ENCODE results near the gene PPARA. TPM values are rescaled to one million over a fixed set of nuclear protein-coding genes. Genes with fewer than 3 reads are reported as not detected.

The PPARA gene
- polyA plus RNA-seq, 1 of the 3 experiments (the other 2 are of a cell fraction) = 4.5 TPM

DNA sequence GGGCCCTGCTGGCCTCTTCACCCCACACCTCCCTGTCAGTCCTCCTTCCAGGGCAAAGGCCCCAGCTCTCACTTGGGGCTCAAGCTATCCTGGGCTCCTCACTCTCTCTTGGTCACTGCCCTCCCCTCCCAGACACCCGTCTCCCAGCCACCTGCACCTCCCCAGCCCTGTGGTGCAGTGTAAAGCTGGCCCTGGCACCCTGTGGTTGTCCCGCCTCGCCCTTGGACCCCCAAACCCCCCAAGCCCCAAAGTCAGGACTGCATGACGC, 16.8 kb upstream of the PPARA start:
- Histone ChIP-seq H4K20me1 (ENCODE audit: insufficient read depth) (no peaks in the 10 kb centered on the region), H3K4me3 (ENCODE audit: low read depth in 2 of 2, low read length in 1 of 2) (no peak overlapping the region), H2AFZ (ENCODE audit: low read depth) (no peak overlapping the region), H3F3A (replicated peaks; ENCODE audit: insufficient read depth) (no peaks in the 10 kb centered on the region), H3K9ac (no peak overlapping the region), H3K36me3 (replicated peaks in 1 of 2; ENCODE audit: control insufficient read depth in 1 of 2, insufficient read depth in 2 of 2, low read length in 1 of 2) (no peaks in the 10 kb centered on the region), H3K27me3 (ENCODE audit: insufficient read depth) (no peaks in the 10 kb centered on the region), H3K9me3 (no peaks in the 10 kb centered on the region), H3K4me2 (no peak overlapping the region), H3K27ac (ENCODE audit: low read depth in 2 of 2, low read length in 1 of 2) (no peak overlapping the region), H3K4me1 (ENCODE audit: control insufficient read depth in 1 of 2, insufficient read depth in 2 of 2, low read depth in 1 of 2, low read length in 1 of 2) (peaks cover 0 to 7% of the 10 kb centered on the region in 2 experiments; a peak in 1 of 4 replicates), H3K79me2 (ENCODE audit: insufficient read depth) (no peaks in the 10 kb centered on the region), H3K9me2 (no peaks in the 10 kb centered on the region)
- TF ChIP-seq EZH2phosphoT487 (IDR thresholded peaks at IDR 0.05; ENCODE audit: borderline replicate concordance, low read depth) (no peak), CTCF (IDR thresholded peaks at IDR 0.05) (no peak), ELF1 (IDR thresholded peaks at IDR 0.05) (no peak), RFX5 (IDR thresholded peaks at IDR 0.05; ENCODE audit: low read length) (no peak), RCOR1 (IDR thresholded peaks at IDR 0.05; ENCODE audit: low read length) (no peak)
- TF ChIP-seq, protein P1, sequence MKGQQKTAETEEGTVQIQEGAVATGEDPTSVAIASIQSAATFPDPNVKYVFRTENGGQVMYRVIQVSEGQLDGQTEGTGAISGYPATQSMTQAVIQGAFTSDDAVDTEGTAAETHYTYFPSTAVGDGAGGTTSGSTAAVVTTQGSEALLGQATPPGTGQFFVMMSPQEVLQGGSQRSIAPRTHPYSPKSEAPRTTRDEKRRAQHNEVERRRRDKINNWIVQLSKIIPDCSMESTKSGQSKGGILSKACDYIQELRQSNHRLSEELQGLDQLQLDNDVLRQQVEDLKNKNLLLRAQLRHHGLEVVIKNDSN (IDR thresholded peaks at IDR 0.05; ENCODE audit: borderline replicate concordance, low read depth) = no peak
- ChIA-PET CTCF (interaction anchor here (0.5 to 3.6 kb wide), 7 partner anchors 12 to 365 kb away, joined by 3 to 11 read pairs (median 3); no protein-coding TSS in a partner anchor), POLR2A (no interaction called here)
- no peak for DNase-seq
- 86% methylated on average over 4 of the region's 4 CpGs for WGBS (ENCODE audit: low lambda C conversion rate)

DNA sequence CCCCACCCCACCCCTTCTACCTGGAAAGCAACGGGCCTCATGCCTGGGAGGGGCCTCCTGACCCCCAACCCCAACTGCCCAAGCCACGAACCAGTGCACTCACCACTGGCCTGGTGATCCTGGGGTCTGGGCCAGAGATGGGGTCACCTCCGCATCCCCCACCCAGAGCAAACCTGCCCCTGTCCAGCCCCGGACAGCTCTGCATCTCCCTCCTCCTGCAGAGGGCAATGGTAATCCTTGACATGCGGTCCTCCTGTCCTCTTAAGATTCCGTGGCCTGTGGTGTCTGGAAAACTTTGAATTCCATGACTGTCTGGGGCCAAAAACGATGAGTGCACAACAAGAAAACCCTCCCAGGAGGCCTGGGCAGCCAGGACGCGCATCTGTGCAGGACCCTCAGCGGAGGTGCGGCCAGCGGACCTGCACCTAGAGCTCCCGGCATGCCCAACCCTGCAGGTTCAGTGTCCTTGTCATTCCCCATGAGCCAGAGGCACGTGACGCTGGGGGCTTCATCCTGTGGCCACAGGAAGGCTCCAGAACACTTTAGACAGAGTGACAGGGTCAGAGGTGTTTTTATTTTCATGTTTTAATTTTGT, 16.1 kb upstream of the PPARA start:
- H3K27ac ChIP-seq (ENCODE audit: low read depth in 2 of 2, low read length in 1 of 2) = no peak overlapping the region
- TF ChIP-seq, protein P2, sequence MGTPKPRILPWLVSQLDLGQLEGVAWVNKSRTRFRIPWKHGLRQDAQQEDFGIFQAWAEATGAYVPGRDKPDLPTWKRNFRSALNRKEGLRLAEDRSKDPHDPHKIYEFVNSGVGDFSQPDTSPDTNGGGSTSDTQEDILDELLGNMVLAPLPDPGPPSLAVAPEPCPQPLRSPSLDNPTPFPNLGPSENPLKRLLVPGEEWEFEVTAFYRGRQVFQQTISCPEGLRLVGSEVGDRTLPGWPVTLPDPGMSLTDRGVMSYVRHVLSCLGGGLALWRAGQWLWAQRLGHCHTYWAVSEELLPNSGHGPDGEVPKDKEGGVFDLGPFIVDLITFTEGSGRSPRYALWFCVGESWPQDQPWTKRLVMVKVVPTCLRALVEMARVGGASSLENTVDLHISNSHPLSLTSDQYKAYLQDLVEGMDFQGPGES (IDR thresholded peaks at IDR 0.05; ENCODE audit: low read depth, low read length) = no peak
- TF ChIP-seq CHD2 (IDR thresholded peaks at IDR 0.05; ENCODE audit: low read length, partially characterized antibody) (no peak), GATA2 (CRISPR knock-in tag; IDR thresholded peaks at IDR 0.05) (no peak), TEAD4 (IDR thresholded peaks at IDR 0.05; ENCODE audit: borderline replicate concordance, insufficient read depth) (no peak), FOXJ3 (CRISPR knock-in tag; IDR thresholded peaks at IDR 0.05) (no peak), RCOR1 (IDR thresholded peaks at IDR 0.05; ENCODE audit: low read length) (no peak), EP300 (IDR thresholded peaks at IDR 0.05; ENCODE audit: borderline replicate concordance in 1 of 2, low read depth in 1 of 2, low read length in 1 of 2) (no peak)
- ChIA-PET POLR2A (no interaction called here), CTCF (interaction anchor here (0.5 to 3.6 kb wide), 6 partner anchors 12 to 364 kb away, joined by 3 to 11 read pairs (median 4); no protein-coding TSS in a partner anchor)
- peaks cover 0 to 7% of the 10 kb centered on the region in 2 experiments; a peak in 1 of 4 replicates for H3K4me1 ChIP-seq (ENCODE audit: control insufficient read depth in 1 of 2, insufficient read depth in 2 of 2, low read depth in 1 of 2, low read length in 1 of 2)
- DNase-seq = no peak
- 78% methylated on average over 7 of the region's 15 CpGs for WGBS (ENCODE audit: low lambda C conversion rate)
- no peak overlapping the region for H3K9ac ChIP-seq
- no peaks in the 10 kb centered on the region for H3K9me2 ChIP-seq
- H3K9me3 ChIP-seq = no peaks in the 10 kb centered on the region
- no peak overlapping the region for H3K4me3 ChIP-seq (ENCODE audit: low read depth in 2 of 2, low read length in 1 of 2)
- no peaks in the 10 kb centered on the region for H4K20me1 ChIP-seq (ENCODE audit: insufficient read depth)
- no peaks in the 10 kb centered on the region for H3K36me3 ChIP-seq (replicated peaks in 1 of 2; ENCODE audit: control insufficient read depth in 1 of 2, insufficient read depth in 2 of 2, low read length in 1 of 2)
- no peaks in the 10 kb centered on the region for H3K79me2 ChIP-seq (ENCODE audit: insufficient read depth)
- H3K4me2 ChIP-seq = no peak overlapping the region
- H2AFZ ChIP-seq (ENCODE audit: low read depth) = no peak overlapping the region
- H3F3A ChIP-seq (replicated peaks; ENCODE audit: insufficient read depth) = no peaks in the 10 kb centered on the region
- H3K27me3 ChIP-seq (ENCODE audit: insufficient read depth) = no peaks in the 10 kb centered on the region
